Caco-2 (cell line): ENCODE results near the gene RACGAP1. TPM values are rescaled to one million over a fixed set of nuclear protein-coding genes. Genes with fewer than 3 reads are reported as not detected.

ENCODE experiments used
- BruUV-seq: library from RNA; stranded (reverse); fragments of 400-500 nt; replicated peaks from 2 replicates; lab custom pipeline; 2021; lab: Mats Ljungman, UMichigan
- CTCF ChIA-PET: fragments of 300-600 bp; sonication (Branson Sonifier 250); formaldehyde crosslinking; loops from one replicate; lab custom pipeline; 2022; ENCODE audit warnings: antibody characterized with exemption; lab: Charles Lee
- POLR2A ChIA-PET: fragments of 300-600 bp; sonication (Branson Sonifier 250); formaldehyde crosslinking; loops from one replicate; lab custom pipeline; 2022; ENCODE audit warnings: antibody characterized with exemption; lab: Charles Lee
- DNase-seq, 2 experiments: peaks; one replicate each; pipeline versions ENCODE4 v3.0.0 to v3.0.0-alpha.2; 2020 to 2022
- H3K27me3 ChIP-seq: replicated peaks from 2 replicates; pipeline ENCODE4 v1.6.0; 2011; ENCODE audit warnings: low read length; ENCODE audit not compliant: control insufficient read depth, insufficient read depth
- H3K36me3 ChIP-seq: 2 replicates; pipeline ENCODE4 v1.5.1; 2011; ENCODE audit warnings: low read length; ENCODE audit not compliant: control insufficient read depth, insufficient read depth
- H3K4me1 ChIP-seq: fragments of 250-450 bp; sonication (Bioruptor Pico); 2 replicates; pipeline ENCODE4 v1.5.1; 2020; ENCODE audit warnings: mild to moderate bottlenecking
- H3K4me3 ChIP-seq: 2 replicates; pipeline ENCODE4 v1.5.1; 2011; ENCODE audit warnings: low read depth, mild to moderate bottlenecking, control low read depth, low read length
- H3K9me3 ChIP-seq: fragments of 250-450 bp; sonication (Bioruptor Pico); 2 replicates; pipeline ENCODE4 v1.5.1; 2020; ENCODE audit warnings: mild to moderate bottlenecking, moderate library complexity
- H3K27ac Mint-ChIP-seq: one replicate; pipeline ENCODE4 v1.8.0; 2022; ENCODE audit warnings: mixed read lengths; ENCODE audit not compliant: unreplicated experiment
- H3K27me3 Mint-ChIP-seq: one replicate; pipeline ENCODE4 v1.8.0; 2022; ENCODE audit warnings: mixed read lengths; ENCODE audit not compliant: insufficient read depth, unreplicated experiment
- H3K36me3 Mint-ChIP-seq: one replicate; pipeline ENCODE4 v1.8.0; 2022; ENCODE audit warnings: mild to moderate bottlenecking, mixed read lengths; ENCODE audit not compliant: insufficient read depth, unreplicated experiment
- H3K4me1 Mint-ChIP-seq: one replicate; pipeline ENCODE4 v1.8.0; 2022; ENCODE audit warnings: low read depth, mixed read lengths; ENCODE audit not compliant: unreplicated experiment
- H3K4me3 Mint-ChIP-seq: one replicate; pipeline ENCODE4 v1.8.0; 2022; ENCODE audit warnings: mild to moderate bottlenecking, moderate library complexity, mixed read lengths; ENCODE audit not compliant: unreplicated experiment
- H3K9me3 Mint-ChIP-seq: one replicate; pipeline ENCODE4 v1.8.0; 2022; ENCODE audit warnings: mixed read lengths; ENCODE audit not compliant: unreplicated experiment
- CTCF ChIP-seq, 2 experiments: fragments of 200-600 bp in 1 of 2; IDR thresholded peaks; 1 replicate in 1 of 2; 2 replicates in 1 of 2; pipeline versions ENCODE4 v1.5.1 to v1.8.0; 2011 to 2022; ENCODE audit warnings: antibody characterized with exemption in 1 of 2, control low read depth in 1 of 2, inconsistent platforms in 1 of 2, low read depth in 1 of 2, low read length in 1 of 2, mild to moderate bottlenecking in 1 of 2, moderate library complexity in 1 of 2; ENCODE audit not compliant: insufficient read depth in 1 of 2, severe bottlenecking in 1 of 2, unreplicated experiment in 1 of 2
- intact Hi-C: fragments of 100-400 bp; cut with micrococcal nuclease; formaldehyde crosslinking; loops from one replicate; pipeline ENCODE4 v1.10.0; 2022; ENCODE audit not compliant: unreplicated experiment
- total RNA-seq: library from RNA; stranded (reverse); gene quantifications from 2 replicates; pipeline ENCODE4 v1.2.3, GENCODE V29; 2022

RACGAP1 gene
- total RNA-seq, 1 experiment from 2014 or later, result 131 TPM

GRCh38 chr12:50006280-50006679 is 19.0 kb downstream of the RACGAP1 start:
- Histone ChIP-seq H3K9me3 (no peaks in the 10 kb centered on the region), H3K27me3 (no peaks in the 10 kb centered on the region), H3K4me1 (0 out of 2 replicates have a peak, but pooled peaks cover 4% of the 10 kb centered on the region), H3K36me3 (no peaks in the 10 kb centered on the region), H3K4me3 (no peak overlapping the region)
- POLR2A ChIA-PET, result interaction anchor here (0.6 to 0.9 kb wide), 2 partner anchors 19 to 35 kb away, joined by 4 to 6 read pairs; partner anchors contain the start of gene RACGAP1
- Mint-ChIP-seq H3K9me3 (no peaks in the 10 kb centered on the region), H3K36me3 (peaks cover 75% of the 10 kb centered on the region), H3K27me3 (no peaks in the 10 kb centered on the region), H3K4me3 (no peak overlapping the region), H3K4me1 (peaks cover 14% of the 10 kb centered on the region), H3K27ac (no peak overlapping the region)
- CTCF ChIA-PET, result interaction anchor here (0.5 to 1.4 kb wide), 5 partner anchors 11 to 79 kb away, joined by 3 to 6 read pairs (median 4); partner anchors contain the start of gene SMARCD1
- no peak for TF ChIP-seq CTCF (IDR thresholded peaks at IDR 0.05; ENCODE audit: insufficient read depth in 1 of 2, low read depth in 1 of 2, low read length in 1 of 2, severe bottlenecking in 1 of 2, unreplicated experiment in 1 of 2)
- DNase-seq, result no peak
- no TSS peak for BruUV-seq
- intact Hi-C loops, result no loop called here

- Mint-ChIP-seq H3K4me3 (no peak overlapping the region), H3K4me1 (peaks cover 14% of the 10 kb centered on the region), H3K27me3 (no peaks in the 10 kb centered on the region), H3K36me3 (peaks cover 77% of the 10 kb centered on the region), H3K9me3 (no peaks in the 10 kb centered on the region), H3K27ac (no peak overlapping the region)
- Histone ChIP-seq H3K36me3 (no peaks in the 10 kb centered on the region; the same call in none of the 2 replicates), H3K9me3 (no peaks in the 10 kb centered on the region), H3K4me3 (no peak overlapping the region), H3K27me3 (no peaks in the 10 kb centered on the region), H3K4me1 (0 out of 2 replicates have a peak, but pooled peaks cover 4% of the 10 kb centered on the region)
- intact Hi-C loops, result no loop called here
- no TSS peak for BruUV-seq
- CTCF ChIA-PET, result no interaction called here
- TF ChIP-seq CTCF (IDR thresholded peaks at IDR 0.05; ENCODE audit: insufficient read depth in 1 of 2, low read depth in 1 of 2, low read length in 1 of 2, severe bottlenecking in 1 of 2, unreplicated experiment in 1 of 2), result no peak
- no peak for DNase-seq
- POLR2A ChIA-PET, result no interaction called here
These were observed 20.1 kb downstream of the RACGAP1 start for GRCh38 chr12:50005175-50005574.

GRCh38 chr12:50004696-50005095 is 20.6 kb downstream of the RACGAP1 start:
- CTCF ChIA-PET, result no interaction called here
- no peak overlapping the region for H3K27ac Mint-ChIP-seq
- H3K36me3 Mint-ChIP-seq, result peaks cover 79% of the 10 kb centered on the region
- no peaks in the 10 kb centered on the region for H3K27me3 ChIP-seq
- POLR2A ChIA-PET, result no interaction called here
- H3K27me3 Mint-ChIP-seq, result no peaks in the 10 kb centered on the region
- no peak overlapping the region for H3K4me3 ChIP-seq
- no peaks in the 10 kb centered on the region; the same call in none of the 2 replicates for H3K36me3 ChIP-seq
- no peaks in the 10 kb centered on the region for H3K9me3 Mint-ChIP-seq
- DNase-seq, result no peak
- peaks cover 12% of the 10 kb centered on the region for H3K4me1 Mint-ChIP-seq
- no peak overlapping the region for H3K4me3 Mint-ChIP-seq
- no peaks in the 10 kb centered on the region for H3K9me3 ChIP-seq
- H3K4me1 ChIP-seq, result 0 out of 2 replicates have a peak, but pooled peaks cover 4% of the 10 kb centered on the region
- no peak for TF ChIP-seq CTCF (IDR thresholded peaks at IDR 0.05; ENCODE audit: insufficient read depth in 1 of 2, low read depth in 1 of 2, low read length in 1 of 2, severe bottlenecking in 1 of 2, unreplicated experiment in 1 of 2)
- no TSS peak for BruUV-seq
- intact Hi-C loops, result no loop called here
